Gastrocnemius medialis (tissue), 4 donors: ENCODE results near the gene SKIC8. TPM values are rescaled to one million over a fixed set of nuclear protein-coding genes. Genes with fewer than 3 reads are reported as not detected.
A peak's percentile ranks its signal among the peaks of the same experiment; 100 is the strongest.
"Not testable (repeated sequence)": the region's sequence is repeated elsewhere in the genome, so short reads cannot be mapped to it uniquely, and the experiment has no call there.

Experiments used
- ATAC-seq, 2 donors: fragments of 150-250 bp; one replicate each; pipeline ENCODE4 v1.9.1; 2016
- DNase-seq, 2 donors: peaks; one replicate each; pipeline ENCODE4 v3.0.0-alpha.2; 2019
- H3K27ac ChIP-seq, 4 donors: fragments of 200-600 bp; sonication (generic); 1 replicate in 1 of 4; 2 replicates in 3 of 4; pipeline ENCODE4 v1.5.1; 2016 to 2018; ENCODE audit warnings: mild to moderate bottlenecking in 2 of 4, moderate library complexity in 1 of 4
- H3K27me3 ChIP-seq, 3 donors: fragments of 200-600 bp; sonication (generic) in 2 of 3; 1 replicate in 1 of 3; 2 replicates in 2 of 3; pipeline versions ENCODE4 v1.5.1 to v1.6.0; 2016 to 2019; ENCODE audit warnings: mild to moderate bottlenecking in 1 of 3, moderate library complexity in 1 of 3
- H3K36me3 ChIP-seq, 2 donors: fragments of 200-600 bp; sonication (generic) in 1 of 2; one replicate each; pipeline ENCODE4 v1.5.1; 2017 to 2018
- H3K4me1 ChIP-seq, 2 donors: fragments of 200-600 bp; sonication (generic) in 1 of 2; one replicate each; pipeline ENCODE4 v1.5.1; 2016 to 2017; ENCODE audit warnings: mild to moderate bottlenecking in 2 of 2
- H3K4me3 ChIP-seq, 4 donors: fragments of 200-600 bp; sonication (generic) in 3 of 4; 1 replicate in 1 of 4; 2 replicates in 3 of 4; pipeline ENCODE4 v1.5.1; 2016 to 2019; ENCODE audit warnings: mild to moderate bottlenecking in 2 of 4
- H3K9me3 ChIP-seq, 3 donors: fragments of 200-600 bp; sonication (generic) in 2 of 3; 1 replicate in 1 of 3; 2 replicates in 2 of 3; pipeline ENCODE4 v1.5.1; 2016 to 2019
- POLR2A ChIP-seq, 2 donors: fragments of 450-650 bp; IDR thresholded peaks; one replicate each; pipeline ENCODE4 v1.6.1; 2017; ENCODE audit warnings: antibody characterized with exemption in 2 of 2, mild to moderate bottlenecking in 2 of 2, moderate library complexity in 2 of 2
- in situ Hi-C, 4 donors: fragments of 200-750 bp; cut with MboI; loops; one replicate each; pipeline versions ENCODE4 v1.15.0 to v1.8.0; 2017; ENCODE audit warnings: low sequenced_read_pairs in 4 of 4
- intact Hi-C: fragments of 100-400 bp; cut with DNase I; formaldehyde crosslinking; loops from one replicate; pipeline ENCODE4 v1.15.1; 2023; ENCODE audit warnings: low total_unique reads
- total RNA-seq, 4 donors: library from RNA; depleted of rRNA; stranded (reverse); fragments of >200 nt; gene quantifications; one replicate each; pipeline versions ENCODE4 v1.1.0 to v1.2.3, GENCODE V29; 2016
- TF ChIP-seq, protein P1 (sequence below), 5 experiments: fragments of 450-650 bp in 3 of 5; fragments of 200-600 bp in 2 of 5; sonication (generic) in 2 of 5; IDR thresholded peaks in 4 of 5; conservative IDR thresholded peaks in 1 of 5; 1 replicate in 4 of 5; 2 replicates in 1 of 5; pipeline ENCODE4 v1.5.1; 2016 to 2019; ENCODE audit warnings: antibody characterized with exemption in 5 of 5, mild to moderate bottlenecking in 3 of 5, moderate library complexity in 3 of 5

The SKIC8 gene
- total RNA-seq, 4 donors from 2014 or later = 36.9 to 48.6 (median 42.7) TPM

DNA sequence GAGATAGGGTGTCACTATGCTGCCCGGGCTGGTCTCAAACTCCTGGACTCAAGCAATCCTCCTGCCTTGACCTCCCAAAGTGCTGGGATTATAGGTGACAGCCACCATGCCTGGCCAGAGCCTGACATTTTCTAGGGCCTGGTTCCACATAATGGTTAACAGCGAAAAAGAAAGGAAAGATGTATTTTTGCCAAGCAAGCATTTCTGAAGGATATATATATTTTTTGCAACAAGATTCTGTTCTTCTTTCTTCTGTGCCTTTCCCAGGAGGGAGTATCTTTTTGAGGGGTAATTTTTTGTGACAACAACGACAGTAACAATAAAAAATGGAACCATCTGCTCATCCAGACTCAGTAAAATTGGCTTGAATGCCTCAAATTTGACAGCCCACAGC, 43.4 kb downstream of the SKIC8 start:
- in situ Hi-C loops (no loop called here), intact Hi-C loops (no loop called here)
- no peak for TF ChIP-seq POLR2A (IDR thresholded peaks at IDR 0.05)
- TF ChIP-seq, protein P1, sequence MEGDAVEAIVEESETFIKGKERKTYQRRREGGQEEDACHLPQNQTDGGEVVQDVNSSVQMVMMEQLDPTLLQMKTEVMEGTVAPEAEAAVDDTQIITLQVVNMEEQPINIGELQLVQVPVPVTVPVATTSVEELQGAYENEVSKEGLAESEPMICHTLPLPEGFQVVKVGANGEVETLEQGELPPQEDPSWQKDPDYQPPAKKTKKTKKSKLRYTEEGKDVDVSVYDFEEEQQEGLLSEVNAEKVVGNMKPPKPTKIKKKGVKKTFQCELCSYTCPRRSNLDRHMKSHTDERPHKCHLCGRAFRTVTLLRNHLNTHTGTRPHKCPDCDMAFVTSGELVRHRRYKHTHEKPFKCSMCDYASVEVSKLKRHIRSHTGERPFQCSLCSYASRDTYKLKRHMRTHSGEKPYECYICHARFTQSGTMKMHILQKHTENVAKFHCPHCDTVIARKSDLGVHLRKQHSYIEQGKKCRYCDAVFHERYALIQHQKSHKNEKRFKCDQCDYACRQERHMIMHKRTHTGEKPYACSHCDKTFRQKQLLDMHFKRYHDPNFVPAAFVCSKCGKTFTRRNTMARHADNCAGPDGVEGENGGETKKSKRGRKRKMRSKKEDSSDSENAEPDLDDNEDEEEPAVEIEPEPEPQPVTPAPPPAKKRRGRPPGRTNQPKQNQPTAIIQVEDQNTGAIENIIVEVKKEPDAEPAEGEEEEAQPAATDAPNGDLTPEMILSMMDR (IDR thresholded peaks at IDR 0.05 in 4 of 5, conservative IDR thresholded peaks at IDR 0.05 in 1 of 5) = no peak
- H3K36me3 ChIP-seq = no peaks in the 10 kb centered on the region
- no peak overlapping the region for H3K4me3 ChIP-seq
- H3K9me3 ChIP-seq = no peaks in the 10 kb centered on the region
- DNase-seq (no peak), ATAC-seq (no peak)
- H3K27me3 ChIP-seq = no peaks in the 10 kb centered on the region
- H3K27ac ChIP-seq = no peak overlapping the region
- H3K4me1 ChIP-seq = no peaks in the 10 kb centered on the region

DNA sequence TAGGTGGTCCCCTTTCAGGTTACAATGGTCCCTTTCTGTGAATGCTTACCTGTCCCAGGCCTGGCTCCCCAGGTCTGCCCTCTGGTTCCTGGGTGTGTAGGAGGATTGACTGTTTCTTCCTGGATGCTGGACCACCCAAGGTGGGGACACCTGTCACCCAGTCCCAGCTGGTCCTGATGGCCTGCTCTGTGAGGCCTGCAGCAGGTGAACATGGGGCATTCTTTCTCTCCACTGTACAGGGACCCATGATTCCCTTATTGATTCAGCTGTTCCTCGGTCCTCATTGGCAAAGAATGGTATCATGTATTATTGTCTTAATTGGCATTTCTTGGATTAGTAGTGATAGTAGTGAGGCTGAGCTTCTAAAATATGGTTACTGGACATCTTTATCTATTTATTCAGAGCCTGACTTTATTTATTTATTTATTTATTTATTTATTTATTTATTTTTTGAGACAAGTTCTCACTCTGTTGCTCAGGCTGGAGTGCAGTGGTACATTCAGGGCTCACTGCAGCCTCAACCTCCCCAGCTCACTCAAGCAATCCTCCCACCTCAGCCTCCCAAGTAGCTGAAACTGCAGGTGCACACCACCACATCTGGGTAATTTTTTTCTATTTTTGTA, 43.9 kb downstream of the SKIC8 start:
- Histone ChIP-seq H3K4me3 (no peak overlapping the region), H3K9me3 (no peaks in the 10 kb centered on the region), H3K27me3 (no peaks in the 10 kb centered on the region), H3K27ac (no peak overlapping the region), H3K36me3 (no peaks in the 10 kb centered on the region), H3K4me1 (no peaks in the 10 kb centered on the region)
- TF ChIP-seq, protein P1 (IDR thresholded peaks at IDR 0.05 in 4 of 5, conservative IDR thresholded peaks at IDR 0.05 in 1 of 5) = no peak
- no peak for TF ChIP-seq POLR2A (IDR thresholded peaks at IDR 0.05)
- ATAC-seq (no peak), DNase-seq (no peak)
- intact Hi-C loops (no loop called here), in situ Hi-C loops (no loop called here)

DNA sequence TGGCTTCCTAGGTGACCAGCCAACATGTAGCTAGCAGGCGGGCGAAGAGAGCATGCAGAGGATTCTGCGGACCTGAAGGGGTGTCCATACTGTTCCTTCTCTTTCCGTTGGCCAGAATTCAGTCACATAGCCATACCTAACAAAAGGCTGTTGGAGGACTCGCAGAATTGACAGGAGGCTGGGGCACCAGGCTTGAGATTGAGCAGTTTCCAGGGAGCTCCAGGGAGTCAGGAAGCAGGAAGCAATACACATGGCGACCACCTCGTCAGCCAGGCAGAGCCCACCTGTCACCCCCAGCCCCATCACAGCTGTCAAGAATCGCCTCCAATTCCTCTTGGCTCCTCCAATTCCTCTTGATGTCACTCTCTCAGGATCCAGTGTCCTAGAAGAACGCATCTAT, 48.3 kb downstream of the SKIC8 start:
- no peak for ATAC-seq
- Histone ChIP-seq H3K27ac (no peak overlapping the region), H3K36me3 (no peaks in the 10 kb centered on the region), H3K4me3 (no peak overlapping the region), H3K4me1 (no peaks in the 10 kb centered on the region), H3K27me3 (no peaks in the 10 kb centered on the region), H3K9me3 (no peaks in the 10 kb centered on the region)
- TF ChIP-seq, protein P1 (IDR thresholded peaks at IDR 0.05 in 4 of 5, conservative IDR thresholded peaks at IDR 0.05 in 1 of 5) = no peak
- TF ChIP-seq POLR2A (IDR thresholded peaks at IDR 0.05) = no peak
- in situ Hi-C loops (no loop called here), intact Hi-C loops (no loop called here)
- DNase-seq = no peak

DNA sequence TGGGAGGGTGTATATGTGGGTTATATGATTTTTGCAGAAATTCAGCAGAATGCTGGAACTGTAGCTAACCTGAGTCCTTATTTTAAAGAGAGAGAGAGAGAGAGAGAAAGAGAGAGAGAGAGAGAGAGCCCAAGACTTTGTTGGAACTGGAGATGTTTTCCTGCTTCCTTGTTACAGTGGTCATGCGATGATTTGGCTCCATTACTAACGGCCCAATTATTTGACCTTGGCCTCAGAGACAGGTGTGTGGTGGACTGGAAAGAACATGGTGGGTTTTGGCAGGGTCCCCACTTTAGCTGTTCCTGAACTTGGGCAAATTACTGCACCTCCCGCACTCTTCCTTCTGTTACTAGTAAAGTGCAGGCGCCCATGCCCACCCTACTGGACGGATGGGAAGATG, 50.3 kb downstream of the SKIC8 start:
- no peaks in the 10 kb centered on the region for H3K36me3 ChIP-seq
- no peaks in the 10 kb centered on the region for H3K27me3 ChIP-seq
- H3K4me3 ChIP-seq = no peak overlapping the region
- ATAC-seq = peak in 1 of 2 donors; percentile 14
- no peaks in the 10 kb centered on the region for H3K9me3 ChIP-seq
- no peak overlapping the region for H3K27ac ChIP-seq
- H3K4me1 ChIP-seq = no peaks in the 10 kb centered on the region
- TF ChIP-seq, protein P1 (IDR thresholded peaks at IDR 0.05 in 4 of 5, conservative IDR thresholded peaks at IDR 0.05 in 1 of 5) = no peak
- TF ChIP-seq POLR2A (IDR thresholded peaks at IDR 0.05) = no peak
- intact Hi-C loops (no loop called here), in situ Hi-C loops (loop anchor here in 3 of 4 donors (10.0 to 25.0 kb wide), 2 partner anchors 74 to 287 kb away; no protein-coding TSS in a partner anchor)
- DNase-seq = no peak

DNA sequence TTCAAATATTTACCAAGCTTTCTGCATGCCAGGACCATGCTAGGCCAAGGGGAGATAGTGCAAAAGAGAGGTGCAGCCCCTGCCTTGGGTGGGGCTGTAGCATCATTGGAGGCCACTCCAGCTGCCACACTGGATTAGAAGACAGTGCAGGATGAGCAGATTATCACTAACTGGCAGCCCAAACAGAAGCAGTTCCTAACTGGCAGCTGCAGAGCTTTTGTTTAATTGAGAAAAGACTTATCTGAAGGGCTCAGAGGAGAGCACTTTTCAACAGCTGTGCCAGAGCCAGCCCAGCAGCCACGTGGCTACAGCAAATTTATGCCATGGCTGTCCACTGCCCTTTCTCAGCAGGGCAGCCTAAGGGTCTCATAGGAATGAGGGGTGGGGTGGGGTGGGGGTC, 51.5 kb downstream of the SKIC8 start:
- H3K9me3 ChIP-seq = no peaks in the 10 kb centered on the region
- H3K27ac ChIP-seq = no peak overlapping the region
- intact Hi-C loops = no loop called here
- DNase-seq (no peak), ATAC-seq (no peak)
- in situ Hi-C loops = loop anchor here in 3 of 4 donors (10.0 to 25.0 kb wide), 2 partner anchors 73 to 286 kb away; no protein-coding TSS in a partner anchor
- no peaks in the 10 kb centered on the region for H3K36me3 ChIP-seq
- H3K4me3 ChIP-seq = no peak overlapping the region
- TF ChIP-seq, protein P1 (IDR thresholded peaks at IDR 0.05 in 4 of 5, conservative IDR thresholded peaks at IDR 0.05 in 1 of 5) = no peak
- TF ChIP-seq POLR2A (IDR thresholded peaks at IDR 0.05) = no peak
- H3K27me3 ChIP-seq = no peaks in the 10 kb centered on the region
- peaks cover 0 to 7% of the 10 kb centered on the region in 2 donors for H3K4me1 ChIP-seq

DNA sequence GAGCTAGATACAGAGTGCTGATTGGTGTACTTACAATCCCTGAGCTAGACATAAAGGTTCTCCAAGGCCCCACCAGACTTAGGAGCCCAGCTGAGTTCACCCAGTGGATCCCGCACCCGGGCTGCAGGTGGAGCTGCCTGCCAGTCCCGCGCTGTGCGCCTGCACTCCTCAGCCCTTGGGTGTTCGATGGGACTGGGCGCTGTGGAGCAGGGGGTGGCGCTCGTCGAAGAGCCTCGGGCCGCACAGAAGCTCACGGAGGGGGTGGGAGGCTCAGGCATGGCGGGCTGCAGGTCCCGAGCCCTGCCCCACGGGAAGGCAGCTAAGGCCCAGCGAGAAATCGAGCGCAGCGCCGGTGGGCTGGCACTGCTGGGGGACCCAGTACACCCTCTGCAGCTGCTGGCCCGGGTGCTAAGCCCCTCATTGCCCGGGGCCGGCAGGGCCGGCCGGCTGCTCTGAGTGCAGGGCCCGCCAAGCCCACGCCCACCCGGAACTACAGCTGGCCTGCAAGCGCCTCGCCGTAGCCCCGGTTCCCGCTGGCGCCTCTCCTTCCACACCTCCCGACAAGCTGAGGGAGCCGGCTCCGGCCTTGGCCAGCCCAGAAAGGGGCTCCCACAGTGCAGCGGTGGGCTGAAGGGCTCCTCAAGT, 53.3 kb downstream of the SKIC8 start:
- not testable (repeated sequence) for DNase-seq

More for the DNA sequence above, 53.3 kb downstream of the SKIC8 start:
- H3K4me1 ChIP-seq, H3K27me3 ChIP-seq, H3K9me3 ChIP-seq, H3K27ac ChIP-seq, H3K4me3 ChIP-seq, intact Hi-C loops, ATAC-seq, H3K36me3 ChIP-seq: not testable (repeated sequence)
- in situ Hi-C loops = loop anchor here in 3 of 4 donors (10.0 to 25.0 kb wide), 2 partner anchors 71 to 284 kb away; no protein-coding TSS in a partner anchor
